Measurements from ENCODE around the gene PELI3.

GRCh38 chr11:66451663-66452062 lies 15.0 kb upstream of the PELI3 start:
- TF ChIP-seq CTCF (IDR thresholded peaks at IDR 0.05) (no peak), POLR2A (IDR thresholded peaks at IDR 0.05) (no peak)

All from testis (tissue), 2 donors.